NCI-H1436 treated with DMSO at 0.1 percent for 48 hours (cell line): ENCODE measurements around the gene ANKH.

Source experiments
- DNase-seq: peaks from one replicate; lab custom pipeline; 2025; lab: John Stamatoyannopoulos, UW

ANKH gene

DNA sequence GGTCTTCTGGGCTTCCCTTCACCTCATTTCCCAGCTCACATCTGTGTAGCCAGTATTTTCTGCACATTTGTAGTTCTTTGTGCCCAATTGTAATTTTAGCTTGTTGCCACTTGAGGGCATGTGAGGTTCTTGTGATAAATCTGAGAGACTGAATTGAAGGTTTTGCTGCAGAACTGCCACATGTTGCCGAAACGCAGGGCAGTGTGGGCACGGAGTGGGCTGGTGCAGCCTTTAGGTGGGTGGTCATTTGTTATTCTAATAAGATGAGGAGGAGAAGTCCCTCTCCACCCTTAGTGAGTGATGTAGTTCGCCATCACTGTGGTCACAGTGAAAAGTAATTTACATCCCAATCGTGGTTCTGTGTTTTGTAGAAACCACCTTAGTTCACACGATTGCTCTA, 185.8 kb downstream of the ANKH start:
- DNase-seq, result no peak

DNA sequence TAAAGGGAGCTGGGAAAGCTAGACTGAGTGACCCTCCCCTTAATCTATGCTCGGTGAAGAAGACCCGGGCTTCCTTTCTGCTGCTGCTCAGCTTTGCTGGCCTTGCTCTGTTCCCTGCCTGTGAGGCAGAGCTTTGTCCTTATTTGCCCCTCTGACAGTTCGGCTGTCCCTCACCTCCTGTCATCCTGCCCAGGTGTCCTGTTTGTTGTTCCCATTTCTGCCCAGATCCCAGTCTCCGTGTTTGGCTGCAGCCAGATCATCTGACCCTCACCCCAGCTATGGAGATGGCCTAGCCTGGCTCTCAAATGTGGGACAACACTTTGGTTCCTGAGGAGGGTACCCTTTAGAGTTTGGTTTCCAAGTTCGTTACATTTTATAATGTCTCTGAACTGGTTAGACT, 186.8 kb downstream of the ANKH start:
- no peak for DNase-seq

DNA sequence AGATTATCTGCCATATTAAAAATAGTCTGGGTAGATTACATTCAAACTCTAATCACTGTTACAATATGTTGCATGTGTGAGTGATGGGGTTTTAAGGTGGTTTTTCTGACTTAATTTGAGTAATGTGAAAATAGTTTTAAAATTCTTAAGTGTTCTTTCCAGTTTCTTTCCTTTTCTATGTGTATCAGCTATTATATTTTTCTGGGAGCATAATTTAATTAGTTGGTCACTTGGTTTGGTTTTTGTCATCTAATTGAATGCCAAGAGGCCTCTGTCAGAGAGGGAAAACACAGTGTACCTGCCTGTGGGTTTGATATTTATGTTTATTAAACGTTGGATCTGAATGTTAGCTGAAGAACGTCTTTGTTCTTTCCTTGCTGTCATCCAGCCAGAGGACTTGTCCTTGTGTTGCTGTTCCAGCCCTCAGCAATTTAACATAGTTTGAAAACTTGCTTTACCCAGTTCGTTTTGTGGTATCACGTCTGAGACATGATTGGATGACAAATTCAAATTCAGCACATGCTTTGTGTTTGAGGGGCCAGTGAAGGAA, 187.6 kb downstream of the ANKH start:
- no peak for DNase-seq

DNA sequence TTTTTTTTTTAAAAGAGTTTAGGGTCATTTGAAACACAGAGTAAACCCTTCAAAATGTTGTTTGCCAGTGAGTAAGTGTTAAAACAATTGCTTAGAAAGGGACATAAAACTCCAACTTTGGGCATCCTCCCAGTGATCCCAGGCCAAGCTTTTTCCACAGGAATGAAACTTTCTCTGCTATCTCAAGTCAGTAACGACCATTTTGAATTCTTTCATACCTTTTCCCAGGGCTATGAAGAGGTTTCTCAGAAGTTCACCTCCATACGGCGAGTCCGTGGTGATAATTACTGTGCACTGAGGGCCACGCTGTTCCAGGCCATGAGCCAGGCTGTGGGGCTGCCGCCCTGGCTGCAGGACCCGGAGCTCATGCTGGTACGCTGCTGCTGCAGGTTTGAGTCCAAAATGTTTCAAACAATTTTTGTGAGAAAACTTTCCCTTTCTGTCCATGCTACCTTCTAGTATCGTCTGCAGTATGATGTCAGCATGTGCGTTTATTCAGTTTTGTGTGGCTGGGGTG, 190.3 kb downstream of the ANKH start:
- no peak for DNase-seq

DNA sequence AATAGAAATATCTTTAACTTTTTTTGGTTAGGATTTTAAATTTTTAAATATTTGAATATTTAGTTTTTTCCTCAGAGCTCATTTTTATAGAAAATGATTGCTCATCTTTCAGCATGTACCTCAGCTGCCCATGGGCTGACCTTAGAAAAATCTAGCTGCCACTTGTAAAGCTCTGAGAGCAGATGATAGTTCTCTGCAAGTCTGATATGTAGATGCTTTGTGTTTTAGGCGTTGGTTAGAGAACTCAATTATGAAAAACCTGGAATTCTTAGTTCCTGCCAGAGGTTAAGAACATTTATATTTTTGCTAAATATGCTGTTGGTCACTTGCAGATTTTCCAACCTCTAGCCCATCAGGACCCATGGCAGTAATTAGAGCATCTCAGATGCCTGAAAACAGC, 192.0 kb downstream of the ANKH start:
- no peak for DNase-seq

DNA sequence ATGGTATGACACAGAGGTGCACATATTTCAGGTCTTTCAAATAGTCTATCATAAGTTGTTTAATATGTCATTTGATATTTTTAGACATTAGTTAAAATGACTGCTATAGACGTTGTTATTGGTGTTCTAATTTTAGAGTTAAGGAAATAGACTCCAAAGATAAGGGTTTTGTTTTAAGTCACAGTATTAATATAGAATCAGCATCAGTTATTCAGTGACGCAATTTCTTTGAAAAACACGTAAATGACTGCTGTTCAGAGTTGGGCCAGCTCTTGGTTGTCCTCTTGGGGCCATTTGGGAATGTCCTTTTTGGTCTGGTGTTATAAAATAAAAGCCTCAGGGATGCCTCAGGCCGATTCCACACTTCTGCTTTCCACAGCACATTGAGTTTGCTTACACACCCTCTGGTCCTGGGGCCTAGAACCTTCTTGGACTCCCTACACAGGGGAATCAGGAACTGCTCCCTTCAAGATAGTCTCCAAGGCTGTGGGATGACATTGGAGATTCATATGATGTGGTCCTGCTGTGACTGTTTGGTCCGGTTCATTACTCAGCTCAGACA, 192.7 kb downstream of the ANKH start:
- no peak for DNase-seq

DNA sequence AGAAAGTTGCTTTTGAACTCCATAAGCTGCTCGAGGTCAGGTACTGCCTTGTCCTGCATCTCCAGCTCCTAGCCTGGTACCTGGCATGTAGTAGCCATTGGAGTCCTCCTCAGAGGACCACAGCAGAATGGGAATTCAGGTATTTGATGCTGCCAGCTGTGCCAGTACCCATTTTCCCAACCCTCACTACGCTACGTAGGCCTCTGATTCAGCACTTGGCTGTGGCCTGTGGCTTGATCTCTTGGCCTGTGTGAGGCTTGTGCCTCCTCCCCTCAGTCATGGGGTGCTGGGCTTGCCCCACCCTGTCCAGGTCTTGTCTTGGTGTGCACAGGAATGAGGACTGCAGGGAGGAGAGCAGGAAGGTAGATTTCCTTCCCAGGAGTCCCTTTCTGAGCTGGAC, 195.3 kb downstream of the ANKH start:
- no peak for DNase-seq

DNA sequence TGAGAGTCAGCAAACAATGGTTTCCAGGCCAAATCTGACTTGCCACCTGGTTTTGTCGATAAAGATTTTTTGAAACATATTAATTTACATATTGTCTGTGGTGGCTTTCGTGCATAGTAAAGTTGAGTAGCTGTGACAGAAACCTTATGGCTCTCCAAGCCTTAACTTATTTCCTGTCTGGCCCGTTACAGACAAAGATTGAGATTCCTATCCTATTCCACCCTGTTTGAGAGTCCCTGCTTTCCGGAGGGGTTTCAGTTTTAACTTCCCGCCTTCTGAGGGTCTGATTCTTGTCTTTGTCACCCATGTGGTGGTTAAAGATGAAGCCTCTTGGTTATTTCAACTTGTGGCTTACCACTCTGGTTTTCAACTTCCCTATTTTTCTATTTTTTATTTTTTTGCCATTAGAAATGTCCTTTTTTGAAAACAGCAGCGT, 195.7 kb downstream of the ANKH start:
- no peak for DNase-seq

DNA sequence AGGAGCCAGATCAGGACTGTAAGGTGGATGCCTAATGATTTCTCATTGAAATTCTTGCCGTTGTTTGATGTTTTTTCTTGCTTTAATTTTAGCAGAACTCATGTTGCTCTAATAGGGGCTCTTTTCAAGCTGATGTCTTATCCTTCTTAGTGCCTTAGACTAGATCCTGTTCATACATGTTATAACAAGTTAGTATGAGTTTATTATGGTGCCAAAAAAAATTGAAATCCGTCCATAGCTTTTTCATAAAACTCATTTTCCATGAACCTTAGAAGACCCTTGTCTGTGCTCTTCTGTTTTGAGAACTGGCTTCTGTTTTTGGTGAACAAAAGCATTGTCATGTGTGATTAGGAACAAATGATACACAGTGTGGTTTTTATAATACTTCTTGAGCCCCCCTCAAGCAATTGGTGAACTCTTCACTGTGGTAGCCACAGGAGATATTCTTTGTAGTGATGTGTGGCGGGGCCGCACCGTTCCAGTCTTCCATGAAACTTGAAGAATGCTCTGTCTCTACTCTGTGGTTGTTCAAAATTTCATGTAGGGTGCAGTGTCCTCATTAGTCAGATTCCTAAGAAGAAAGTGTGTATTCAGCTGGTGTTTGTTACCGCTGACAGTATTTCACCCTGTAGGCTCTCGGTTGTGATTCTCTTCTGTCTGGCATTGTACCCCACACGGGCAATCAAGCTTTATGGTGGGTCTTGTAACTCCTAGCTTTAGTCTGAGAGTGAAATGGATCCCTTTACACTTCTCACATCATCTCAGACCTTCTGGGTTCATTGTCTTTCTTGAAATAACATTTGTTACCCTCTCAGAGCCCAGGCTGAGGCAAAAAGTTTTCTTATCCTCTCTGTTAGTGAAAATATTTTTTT, 196.4 kb downstream of the ANKH start:
- DNase-seq, result no peak

DNA sequence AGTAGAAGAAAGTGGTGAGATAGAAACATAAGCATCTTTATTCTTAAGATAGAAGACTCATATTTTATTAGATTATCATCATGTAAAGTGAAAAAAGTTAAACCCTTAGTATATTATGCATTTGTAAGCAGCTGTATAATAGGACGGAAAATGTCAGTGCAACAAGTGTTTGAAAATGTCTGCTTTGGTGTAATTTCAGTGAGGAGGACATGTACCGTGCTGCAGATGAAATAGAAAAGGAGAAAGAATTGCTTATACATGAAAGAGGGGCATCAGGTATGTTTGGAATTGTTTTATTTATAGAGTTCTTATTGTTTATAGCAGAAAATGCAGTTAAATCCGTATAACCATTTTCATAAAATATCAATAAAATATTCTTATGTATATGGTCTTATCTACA, 198.1 kb downstream of the ANKH start:
- no peak for DNase-seq

DNA sequence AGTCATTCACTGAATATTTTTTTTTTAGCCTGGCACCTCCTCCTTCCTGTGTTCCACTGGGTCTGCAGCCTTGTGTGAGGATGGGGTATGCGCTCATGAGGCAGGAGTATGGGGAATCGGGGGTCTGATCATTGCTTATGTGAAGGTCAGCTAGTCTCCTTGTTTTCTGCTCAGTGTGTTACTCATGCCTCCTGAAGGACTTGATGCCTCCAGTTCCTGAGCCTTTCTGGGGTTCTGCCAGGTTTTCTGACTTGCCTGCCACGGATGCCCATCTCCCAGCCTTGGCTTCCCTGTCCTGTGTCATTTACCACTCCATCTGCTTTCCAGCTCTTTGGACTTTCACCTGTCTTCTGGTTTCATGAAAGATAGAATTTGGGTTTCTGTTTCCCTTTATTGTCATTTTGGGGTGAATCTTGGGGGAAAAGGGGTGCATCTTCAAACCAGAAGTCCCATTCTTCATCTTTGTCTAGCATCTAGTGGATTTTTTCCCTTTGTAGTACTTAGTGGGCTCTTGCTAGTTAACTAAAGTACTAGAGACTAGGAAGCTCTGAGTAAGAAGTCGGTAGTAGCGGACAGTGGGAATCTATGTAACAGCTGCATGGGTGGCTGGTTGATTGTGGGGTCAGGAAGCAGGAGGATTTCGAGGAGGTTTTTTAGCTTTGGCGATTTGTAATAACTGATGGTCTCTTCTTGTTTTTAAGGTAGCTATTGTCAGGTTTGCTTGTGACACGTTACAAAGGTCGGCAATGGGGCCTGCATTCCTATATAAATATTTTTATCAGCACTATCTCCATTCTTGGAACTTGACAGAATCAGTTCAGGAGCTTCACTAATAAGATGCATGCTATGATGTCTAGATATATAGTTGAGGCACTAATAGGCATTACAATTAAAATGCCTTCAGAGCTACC, 198.8 kb downstream of the ANKH start:
- DNase-seq, result no peak

DNA sequence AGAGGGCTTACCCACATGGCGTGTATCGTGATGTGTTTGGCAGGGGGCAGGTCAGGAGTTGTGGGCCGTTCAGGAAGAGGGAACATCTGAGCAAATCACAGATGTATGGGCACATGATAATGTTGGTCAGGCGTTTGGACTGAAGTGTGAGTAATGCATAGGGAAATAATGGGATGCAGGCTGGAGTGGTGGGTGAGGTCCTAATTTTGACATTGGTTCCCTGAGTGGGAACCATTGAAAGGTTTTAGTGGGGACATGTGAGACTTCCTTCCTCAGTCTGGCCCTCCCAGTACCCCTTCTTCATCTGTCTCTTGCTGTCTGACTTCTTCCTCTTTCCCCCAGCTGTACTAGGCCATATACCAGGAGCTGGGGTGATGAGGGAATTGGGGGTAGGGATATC, 199.5 kb downstream of the ANKH start:
- no peak for DNase-seq

DNA sequence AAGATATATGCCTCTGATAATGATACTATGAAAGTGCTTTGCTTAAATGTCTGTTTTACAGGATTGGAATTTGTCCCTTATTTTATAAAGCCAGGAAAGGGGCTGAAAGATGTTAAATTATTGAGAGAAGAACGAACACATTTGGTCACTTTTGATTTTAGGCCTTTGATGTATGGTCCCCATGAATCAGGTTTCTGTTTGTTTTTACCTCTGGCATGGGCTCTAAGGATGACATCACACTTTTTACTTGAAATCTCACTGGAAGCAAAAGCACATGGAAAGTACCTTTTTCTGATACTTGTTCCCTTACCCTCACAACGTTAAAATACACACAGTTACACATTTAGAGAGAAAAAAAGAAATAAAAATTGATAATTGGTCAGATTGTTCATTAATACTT, 200.2 kb downstream of the ANKH start:
- DNase-seq, result no peak

DNA sequence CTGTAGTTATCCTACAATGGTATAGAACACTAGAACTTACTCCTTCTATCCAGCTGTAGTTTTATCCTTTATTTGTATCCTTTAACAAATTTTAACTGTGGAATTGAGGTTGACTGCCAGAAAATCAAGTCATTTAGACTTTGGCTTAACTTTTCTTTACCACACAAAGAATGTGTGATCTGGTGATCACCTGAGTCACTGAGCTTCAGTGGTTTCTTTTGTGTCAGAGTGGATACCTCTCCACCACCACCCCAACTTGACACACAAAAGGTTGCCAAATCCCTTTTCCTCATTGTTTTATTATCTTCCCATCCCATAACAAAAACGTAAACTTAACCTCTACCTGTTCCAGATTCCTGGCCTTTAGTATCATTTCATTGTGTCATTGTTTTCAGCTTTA, 201.6 kb downstream of the ANKH start:
- no peak for DNase-seq

DNA sequence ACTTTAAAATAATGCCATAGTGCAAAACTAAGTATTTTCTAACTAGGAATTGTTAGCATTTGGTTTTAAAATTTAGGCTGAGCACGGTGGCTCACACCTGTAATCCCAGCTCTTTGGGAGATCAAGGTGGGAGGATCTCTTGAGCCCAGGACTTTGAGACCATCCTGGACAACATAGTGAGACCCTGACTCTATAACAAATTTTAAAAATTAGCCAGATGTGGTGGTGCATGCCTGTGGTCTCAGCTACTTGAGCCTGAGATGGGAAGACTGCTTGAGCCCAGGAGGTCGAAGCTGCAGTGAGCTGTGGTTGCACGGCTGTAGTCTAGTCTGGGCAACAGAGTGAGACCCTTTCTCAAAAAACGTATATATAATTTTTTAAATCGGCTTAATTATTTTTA, 202.2 kb downstream of the ANKH start:
- no peak for DNase-seq

DNA sequence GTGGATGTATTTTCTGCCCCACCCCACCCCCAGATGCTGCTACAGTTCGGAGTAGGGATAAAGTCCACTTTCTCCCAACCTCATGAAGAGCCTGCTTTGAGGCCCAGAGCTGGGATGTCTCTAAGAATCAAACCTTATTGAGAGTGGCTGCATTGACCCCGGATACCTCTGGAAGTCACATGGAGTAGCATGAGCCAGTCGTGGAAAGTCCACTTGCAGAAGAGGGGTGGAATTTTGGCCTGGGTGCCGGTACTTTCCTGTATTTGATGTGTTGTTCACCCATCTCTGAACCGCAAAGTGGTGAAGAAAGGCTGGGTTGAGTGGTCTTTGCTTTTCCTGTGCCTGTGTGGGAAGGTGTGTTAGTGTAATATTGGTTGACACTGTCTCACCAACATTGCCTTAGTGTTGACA, 203.4 kb downstream of the ANKH start:
- no peak for DNase-seq

DNA sequence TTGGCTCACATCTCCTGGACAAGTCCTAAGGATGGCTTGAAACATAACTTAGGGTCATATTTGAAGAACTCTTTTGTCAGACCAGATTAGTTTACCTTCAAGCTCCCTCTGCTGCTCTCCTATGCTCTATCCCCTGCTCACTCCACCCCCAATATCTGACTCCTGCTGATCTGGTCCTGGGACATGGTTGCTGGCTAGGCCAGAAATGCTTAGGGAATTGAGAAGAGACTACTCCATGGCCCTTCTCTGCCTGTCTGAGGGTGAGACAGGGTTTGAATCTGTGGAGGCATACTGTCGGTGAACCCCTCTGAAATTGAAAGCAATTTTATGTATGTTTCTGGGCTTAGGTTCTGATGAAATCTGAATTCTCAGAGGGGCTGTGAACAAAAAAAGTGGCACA, 203.8 kb downstream of the ANKH start:
- DNase-seq, result no peak

DNA sequence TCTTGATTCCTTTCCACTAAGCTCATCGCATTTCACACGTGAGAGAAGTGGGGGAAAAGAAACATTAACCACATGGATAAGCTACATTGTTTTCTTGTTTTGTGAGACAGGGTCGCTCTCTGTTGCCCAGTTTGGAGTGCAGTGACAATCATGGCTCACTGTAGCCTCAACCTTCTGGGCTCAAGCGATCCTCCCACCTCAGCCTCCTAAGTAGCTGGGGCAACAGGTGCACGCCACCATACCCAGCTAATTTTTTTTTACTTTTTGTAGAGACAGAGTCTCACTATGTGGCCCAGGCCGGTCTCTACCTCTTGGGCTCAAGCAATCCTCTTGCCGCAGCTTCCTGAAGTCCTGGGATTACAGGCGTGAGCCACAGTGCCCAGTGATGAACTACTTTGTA, 204.3 kb downstream of the ANKH start:
- DNase-seq, result no peak

DNA sequence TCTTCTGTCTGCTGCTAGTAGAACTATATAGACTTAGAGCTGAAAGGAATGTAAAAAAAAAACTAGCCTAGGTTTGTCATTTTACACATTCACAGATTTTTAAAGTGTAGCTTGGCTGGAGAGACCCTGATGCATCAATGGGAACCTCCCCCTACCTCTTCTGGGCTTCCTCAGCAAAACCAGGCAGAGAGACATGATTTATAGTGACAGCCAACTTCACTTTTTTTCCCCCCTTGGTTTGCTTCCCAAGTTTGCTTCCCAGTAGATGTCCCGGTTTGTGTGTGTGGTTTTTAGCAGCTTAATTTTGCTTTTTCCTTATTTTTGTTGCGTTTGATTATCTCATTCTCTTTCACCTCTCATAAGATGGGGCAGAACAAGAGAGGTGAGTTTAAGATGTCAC, 205.2 kb downstream of the ANKH start:
- DNase-seq, result no peak

DNA sequence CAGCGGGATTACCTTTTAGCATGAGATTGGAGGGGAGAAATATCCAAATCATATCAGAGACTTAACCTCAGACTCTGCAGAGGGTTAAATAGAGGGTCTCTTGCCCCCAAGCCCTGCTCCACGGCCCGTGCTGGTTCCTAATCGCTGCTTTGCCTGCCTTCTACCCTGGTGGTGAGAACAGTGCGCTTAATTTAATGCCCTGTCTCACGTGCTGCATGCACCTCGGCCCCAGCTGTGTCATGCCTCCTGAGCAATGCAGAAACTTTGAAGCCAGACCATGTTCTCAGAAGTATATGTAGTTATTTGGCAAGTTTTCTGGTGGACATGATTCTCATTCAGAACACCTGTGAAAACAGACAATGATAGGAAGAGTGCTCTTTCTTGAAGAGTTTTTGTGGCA, 205.6 kb downstream of the ANKH start:
- DNase-seq, result no peak

DNA sequence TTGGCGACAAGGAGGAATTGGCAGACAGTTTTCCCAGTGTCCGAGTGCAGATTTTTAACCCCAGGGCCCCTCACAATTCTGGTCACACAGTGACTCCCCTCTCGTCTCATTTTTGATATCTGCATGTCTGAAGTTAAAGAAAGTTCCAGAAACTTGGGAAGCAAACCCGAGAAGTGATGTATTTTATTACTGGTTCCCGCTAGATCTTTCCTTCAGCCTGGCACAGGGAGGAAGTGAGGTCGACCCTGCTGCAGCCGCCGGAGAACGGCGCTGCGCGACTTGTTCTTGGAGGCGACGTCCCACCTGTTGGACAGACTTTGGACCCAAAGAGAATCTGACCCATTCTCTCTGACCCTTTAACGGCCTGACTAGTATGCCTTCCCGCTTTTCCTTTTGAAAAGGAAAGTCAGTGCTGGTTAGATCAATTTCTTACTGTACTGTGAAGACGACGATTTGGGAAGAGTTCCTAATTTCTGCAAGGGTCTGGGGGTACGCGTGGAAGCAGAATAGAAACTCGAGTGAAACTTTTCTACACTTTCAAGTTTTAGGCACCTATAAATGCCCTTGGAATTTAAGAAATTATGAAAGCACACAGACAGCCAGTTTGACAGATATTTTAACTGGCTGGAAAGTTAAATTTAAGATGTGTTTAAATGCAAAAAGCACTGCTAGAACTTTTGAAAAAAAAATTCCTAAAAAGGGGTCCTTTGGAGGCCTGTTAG, 206.3 kb downstream of the ANKH start:
- DNase-seq, result no peak
